HepG2 (cell line): ENCODE data around the gene SFXN5. TPM values are rescaled to one million over a fixed set of nuclear protein-coding genes. Genes with fewer than 3 reads are reported as not detected.
A peak's percentile ranks its signal among the peaks of the same experiment; 100 is the strongest.

Experiments used
- GTF2F1 ChIP-seq: fragments of 150-350 bp; IDR thresholded peaks from 2 replicates; pipeline ENCODE4 v1.6.1; 2014; ENCODE audit warnings: low read length
- GZF1 ChIP-seq: sonication (generic); formaldehyde crosslinking; IDR thresholded peaks from 2 replicates; pipeline ENCODE4 v1.5.1; 2020; ENCODE audit warnings: mild to moderate bottlenecking, missing genetic modification reagents
- HNRNPL ChIP-seq: fragments of 200-400 bp; formaldehyde crosslinking; IDR thresholded peaks from 2 replicates; pipeline ENCODE4 v1.6.1; 2017; ENCODE audit warnings: mild to moderate bottlenecking, low read depth, low read length
- REXO4 ChIP-seq: sonication (generic); formaldehyde crosslinking; IDR thresholded peaks from 2 replicates; pipeline ENCODE4 v1.8.0; 2022; ENCODE audit warnings: missing genetic modification reagents, mild to moderate bottlenecking, borderline replicate concordance
- RXRB ChIP-seq: IDR thresholded peaks from 2 replicates; pipeline ENCODE4 v1.6.1; 2016; ENCODE audit warnings: borderline replicate concordance, missing genetic modification reagents, missing compliant biosample characterization
- SOX5 ChIP-seq: IDR thresholded peaks from 2 replicates; pipeline ENCODE4 v1.6.1; 2016; ENCODE audit warnings: borderline replicate concordance
- SP5 ChIP-seq: IDR thresholded peaks from 2 replicates; pipeline ENCODE4 v1.6.1; 2016; ENCODE audit warnings: low read depth, borderline replicate concordance
- TBP ChIP-seq: sonication (generic); formaldehyde crosslinking; IDR thresholded peaks from 2 replicates; pipeline ENCODE4 v1.5.0; 2020; ENCODE audit warnings: missing genetic modification reagents
- ZKSCAN8 ChIP-seq: IDR thresholded peaks from 2 replicates; pipeline ENCODE4 v1.6.1; 2016; ENCODE audit warnings: borderline replicate concordance, missing genetic modification reagents, missing compliant biosample characterization
- ZNF446 ChIP-seq: sonication (generic); formaldehyde crosslinking; IDR thresholded peaks from 2 replicates; pipeline ENCODE4 v1.5.0; 2020; ENCODE audit warnings: mild to moderate bottlenecking, missing genetic modification reagents
- ZNF660 ChIP-seq: sonication (generic); formaldehyde crosslinking; IDR thresholded peaks from 2 replicates; pipeline ENCODE4 v1.5.1; 2020; ENCODE audit warnings: mild to moderate bottlenecking, low read depth, missing genetic modification reagents, borderline replicate concordance
- ZNF746 ChIP-seq: sonication (generic); formaldehyde crosslinking; IDR thresholded peaks from 2 replicates; pipeline ENCODE4 v1.8.0; 2022; ENCODE audit warnings: mild to moderate bottlenecking, missing genetic modification reagents
- polyA plus RNA-seq, 8 experiments: library from polyadenylated mRNA; depleted of rRNA in 3 of 8; stranded (reverse) in 7 of 8; unstranded in 1 of 8; fragments of >200 nt; fragmentation: Illumina TruSeq in 4 of 8; extraction: Trizol in 4 of 8; gene quantifications; 2 replicates each; pipeline versions ENCODE4 v1.2.1 to v1.2.3, GENCODE V29; 2011 to 2016; ENCODE audit warnings: low read depth in 4 of 8, missing spikeins in 1 of 8, mixed read lengths in 1 of 8; ENCODE audit not compliant: insufficient read depth in 1 of 8
- total RNA-seq, 5 experiments: library from RNA; depleted of rRNA; stranded (reverse); fragments of >200 nt; fragmentation: Illumina TruSeq; extraction: Trizol; gene quantifications; 2 replicates each; pipeline ENCODE4 v1.2.3, GENCODE V29; 2016; ENCODE audit warnings: low read depth in 1 of 5
- TF ChIP-seq, protein P1 (sequence below): sonication (generic); formaldehyde crosslinking; IDR thresholded peaks from 2 replicates; pipeline ENCODE4 v1.5.0; 2020; ENCODE audit warnings: mild to moderate bottlenecking, low read depth, missing genetic modification reagents, borderline replicate concordance
- TF ChIP-seq, protein P2 (sequence below), 2 experiments: sonication (generic) in 1 of 2; formaldehyde crosslinking in 1 of 2; IDR thresholded peaks; 2 replicates each; pipeline versions ENCODE4 v1.6.1 to v1.9.0; 2014 to 2022; ENCODE audit warnings: antibody characterized with exemption in 1 of 2, borderline replicate concordance in 1 of 2, inconsistent platforms in 1 of 2, low read depth in 1 of 2, missing genetic modification reagents in 1 of 2
- TF ChIP-seq, protein P3 (sequence below): IDR thresholded peaks from 2 replicates; pipeline ENCODE4 v1.4.0; 2020; ENCODE audit warnings: mild to moderate bottlenecking, missing genetic modification reagents
- TF ChIP-seq, protein P4 (sequence below): sonication (generic); formaldehyde crosslinking; IDR thresholded peaks from 2 replicates; pipeline ENCODE4 v1.4.0; 2020; ENCODE audit warnings: mild to moderate bottlenecking, missing genetic modification reagents
- TF ChIP-seq, protein P5 (sequence below): IDR thresholded peaks from 2 replicates; pipeline ENCODE4 v1.6.1; 2016; ENCODE audit warnings: mild to moderate bottlenecking, missing biosample characterization, missing genetic modification reagents

SFXN5 gene
- total and polyA plus RNA-seq, 2 of the 13 experiments (the other 11 are each of a cell fraction or from before 2014, with no cell fraction given) = 34.9 to 37.4 TPM

DNA sequence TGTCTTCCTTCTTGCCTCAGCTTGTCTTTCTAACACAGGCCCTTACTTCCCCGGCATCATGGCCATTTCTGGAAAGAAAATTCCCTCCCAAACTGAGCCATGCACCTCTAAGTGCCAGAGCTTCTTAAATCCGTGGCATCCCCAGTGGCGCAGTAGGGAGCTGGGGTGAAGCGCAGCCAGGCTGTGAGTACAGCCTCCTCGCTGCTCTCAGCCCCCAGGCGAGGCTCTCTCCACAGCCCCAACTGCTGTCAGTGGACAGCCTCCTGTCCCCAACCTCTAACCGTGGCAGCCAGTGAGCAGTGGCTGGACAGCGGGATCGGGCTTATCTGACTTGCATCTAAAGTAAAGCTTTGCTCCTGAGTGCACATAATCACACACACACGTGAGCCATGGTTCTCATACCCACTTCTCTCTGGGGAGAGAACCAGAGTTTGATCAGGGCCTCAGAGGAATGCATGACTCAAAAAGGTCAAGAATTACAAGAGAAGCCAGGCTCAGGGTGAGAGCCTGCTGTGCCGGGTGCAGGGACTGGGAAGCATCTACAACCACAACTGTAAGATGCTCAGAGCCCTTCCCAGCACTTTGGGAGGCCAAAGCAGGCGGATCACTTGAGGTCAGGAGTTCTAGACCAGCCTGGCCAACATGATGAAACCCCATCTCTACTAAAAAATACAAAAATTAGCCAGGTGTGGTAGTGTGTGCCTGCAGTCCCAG lies 50.7 kb downstream of the SFXN5 start (continued):
- TF ChIP-seq ZKSCAN8 (CRISPR knock-in tag) = peak; percentile 79; the same call in 1 of the 2 replicates
- TF ChIP-seq ZNF446 (CRISPR knock-in tag) = no peak
- TF ChIP-seq, protein P1, sequence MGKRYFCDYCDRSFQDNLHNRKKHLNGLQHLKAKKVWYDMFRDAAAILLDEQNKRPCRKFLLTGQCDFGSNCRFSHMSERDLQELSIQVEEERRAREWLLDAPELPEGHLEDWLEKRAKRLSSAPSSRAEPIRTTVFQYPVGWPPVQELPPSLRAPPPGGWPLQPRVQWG (CRISPR knock-in tag) = no peak
- peak; percentile 51; the same call in 1 of the 2 replicates for TF ChIP-seq ZNF746
- TF ChIP-seq REXO4 (CRISPR knock-in tag) = no peak
- TF ChIP-seq, protein P2, sequence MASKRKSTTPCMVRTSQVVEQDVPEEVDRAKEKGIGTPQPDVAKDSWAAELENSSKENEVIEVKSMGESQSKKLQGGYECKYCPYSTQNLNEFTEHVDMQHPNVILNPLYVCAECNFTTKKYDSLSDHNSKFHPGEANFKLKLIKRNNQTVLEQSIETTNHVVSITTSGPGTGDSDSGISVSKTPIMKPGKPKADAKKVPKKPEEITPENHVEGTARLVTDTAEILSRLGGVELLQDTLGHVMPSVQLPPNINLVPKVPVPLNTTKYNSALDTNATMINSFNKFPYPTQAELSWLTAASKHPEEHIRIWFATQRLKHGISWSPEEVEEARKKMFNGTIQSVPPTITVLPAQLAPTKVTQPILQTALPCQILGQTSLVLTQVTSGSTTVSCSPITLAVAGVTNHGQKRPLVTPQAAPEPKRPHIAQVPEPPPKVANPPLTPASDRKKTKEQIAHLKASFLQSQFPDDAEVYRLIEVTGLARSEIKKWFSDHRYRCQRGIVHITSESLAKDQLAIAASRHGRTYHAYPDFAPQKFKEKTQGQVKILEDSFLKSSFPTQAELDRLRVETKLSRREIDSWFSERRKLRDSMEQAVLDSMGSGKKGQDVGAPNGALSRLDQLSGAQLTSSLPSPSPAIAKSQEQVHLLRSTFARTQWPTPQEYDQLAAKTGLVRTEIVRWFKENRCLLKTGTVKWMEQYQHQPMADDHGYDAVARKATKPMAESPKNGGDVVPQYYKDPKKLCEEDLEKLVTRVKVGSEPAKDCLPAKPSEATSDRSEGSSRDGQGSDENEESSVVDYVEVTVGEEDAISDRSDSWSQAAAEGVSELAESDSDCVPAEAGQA (IDR thresholded peaks at IDR 0.05; ENCODE audit: low read depth) = 0 out of 2 replicates have a peak, but pooled peaks have one; percentile 47
- TF ChIP-seq, protein P2 (CRISPR knock-in tag; IDR thresholded peaks at IDR 0.05; ENCODE audit: borderline replicate concordance) = no peak
- no peak for TF ChIP-seq TBP (CRISPR knock-in tag)
- TF ChIP-seq, protein P3, sequence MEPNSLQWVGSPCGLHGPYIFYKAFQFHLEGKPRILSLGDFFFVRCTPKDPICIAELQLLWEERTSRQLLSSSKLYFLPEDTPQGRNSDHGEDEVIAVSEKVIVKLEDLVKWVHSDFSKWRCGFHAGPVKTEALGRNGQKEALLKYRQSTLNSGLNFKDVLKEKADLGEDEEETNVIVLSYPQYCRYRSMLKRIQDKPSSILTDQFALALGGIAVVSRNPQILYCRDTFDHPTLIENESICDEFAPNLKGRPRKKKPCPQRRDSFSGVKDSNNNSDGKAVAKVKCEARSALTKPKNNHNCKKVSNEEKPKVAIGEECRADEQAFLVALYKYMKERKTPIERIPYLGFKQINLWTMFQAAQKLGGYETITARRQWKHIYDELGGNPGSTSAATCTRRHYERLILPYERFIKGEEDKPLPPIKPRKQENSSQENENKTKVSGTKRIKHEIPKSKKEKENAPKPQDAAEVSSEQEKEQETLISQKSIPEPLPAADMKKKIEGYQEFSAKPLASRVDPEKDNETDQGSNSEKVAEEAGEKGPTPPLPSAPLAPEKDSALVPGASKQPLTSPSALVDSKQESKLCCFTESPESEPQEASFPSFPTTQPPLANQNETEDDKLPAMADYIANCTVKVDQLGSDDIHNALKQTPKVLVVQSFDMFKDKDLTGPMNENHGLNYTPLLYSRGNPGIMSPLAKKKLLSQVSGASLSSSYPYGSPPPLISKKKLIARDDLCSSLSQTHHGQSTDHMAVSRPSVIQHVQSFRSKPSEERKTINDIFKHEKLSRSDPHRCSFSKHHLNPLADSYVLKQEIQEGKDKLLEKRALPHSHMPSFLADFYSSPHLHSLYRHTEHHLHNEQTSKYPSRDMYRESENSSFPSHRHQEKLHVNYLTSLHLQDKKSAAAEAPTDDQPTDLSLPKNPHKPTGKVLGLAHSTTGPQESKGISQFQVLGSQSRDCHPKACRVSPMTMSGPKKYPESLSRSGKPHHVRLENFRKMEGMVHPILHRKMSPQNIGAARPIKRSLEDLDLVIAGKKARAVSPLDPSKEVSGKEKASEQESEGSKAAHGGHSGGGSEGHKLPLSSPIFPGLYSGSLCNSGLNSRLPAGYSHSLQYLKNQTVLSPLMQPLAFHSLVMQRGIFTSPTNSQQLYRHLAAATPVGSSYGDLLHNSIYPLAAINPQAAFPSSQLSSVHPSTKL (CRISPR knock-in tag) = peak; percentile 97
- TF ChIP-seq, protein P4, sequence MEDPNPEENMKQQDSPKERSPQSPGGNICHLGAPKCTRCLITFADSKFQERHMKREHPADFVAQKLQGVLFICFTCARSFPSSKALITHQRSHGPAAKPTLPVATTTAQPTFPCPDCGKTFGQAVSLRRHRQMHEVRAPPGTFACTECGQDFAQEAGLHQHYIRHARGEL (CRISPR knock-in tag) = no peak
- TF ChIP-seq RXRB (CRISPR knock-in tag) = peak; percentile 91
- no peak for TF ChIP-seq ZNF660 (CRISPR knock-in tag)
- peak; percentile 38; the same call in 1 of the 2 replicates for TF ChIP-seq SP5 (CRISPR knock-in tag)
- TF ChIP-seq, protein P5, sequence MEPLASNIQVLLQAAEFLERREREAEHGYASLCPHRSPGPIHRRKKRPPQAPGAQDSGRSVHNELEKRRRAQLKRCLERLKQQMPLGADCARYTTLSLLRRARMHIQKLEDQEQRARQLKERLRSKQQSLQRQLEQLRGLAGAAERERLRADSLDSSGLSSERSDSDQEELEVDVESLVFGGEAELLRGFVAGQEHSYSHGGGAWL (CRISPR knock-in tag) = no peak
- TF ChIP-seq GTF2F1 = no peak
- TF ChIP-seq SOX5 = peak; percentile 94
- no peak for TF ChIP-seq HNRNPL
- no peak for TF ChIP-seq GZF1 (CRISPR knock-in tag)
